Measurements from ENCODE around the gene BCL3.
"Not testable (repeated sequence)": the region's sequence is repeated elsewhere in the genome, so short reads cannot be mapped to it uniquely, and the experiment has no call there.

The BCL3 gene

DNA sequence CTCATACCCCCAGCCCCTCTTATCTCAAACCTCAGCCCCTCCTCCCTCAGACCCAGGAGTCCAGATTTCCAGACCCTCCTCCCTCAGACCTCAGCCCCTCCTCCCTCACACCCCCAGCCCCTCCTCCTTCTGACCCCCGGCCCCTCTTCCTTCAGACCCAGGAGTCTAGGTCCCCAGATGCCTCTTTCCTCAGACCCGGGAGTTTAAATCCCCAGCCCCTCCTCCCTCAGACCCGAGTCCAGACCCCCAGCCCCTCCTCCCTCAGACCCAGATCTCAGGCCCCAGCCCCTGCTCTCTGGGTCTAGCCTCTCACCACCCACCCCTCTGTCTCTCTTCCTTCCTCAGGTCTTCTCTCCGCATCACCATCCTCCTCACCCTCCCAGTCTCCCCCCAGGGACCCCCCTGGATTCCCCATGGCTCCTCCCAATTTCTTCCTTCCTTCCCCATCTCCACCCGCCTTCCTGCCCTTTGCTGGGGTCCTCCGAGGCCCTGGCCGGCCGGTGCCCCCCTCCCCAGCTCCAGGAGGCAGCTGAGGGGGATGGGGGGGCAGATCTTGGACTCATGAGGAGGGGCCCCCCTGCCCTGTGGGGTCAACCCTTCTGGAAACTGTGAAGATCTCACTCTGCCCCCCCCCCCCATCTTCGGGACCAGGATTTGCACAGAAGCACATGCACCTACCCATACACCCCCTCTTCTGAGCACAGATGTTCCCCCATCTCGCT lies 10.7 kb downstream of the BCL3 start:
- no peak for DNase-seq (ENCODE audit: low spot score)

DNA sequence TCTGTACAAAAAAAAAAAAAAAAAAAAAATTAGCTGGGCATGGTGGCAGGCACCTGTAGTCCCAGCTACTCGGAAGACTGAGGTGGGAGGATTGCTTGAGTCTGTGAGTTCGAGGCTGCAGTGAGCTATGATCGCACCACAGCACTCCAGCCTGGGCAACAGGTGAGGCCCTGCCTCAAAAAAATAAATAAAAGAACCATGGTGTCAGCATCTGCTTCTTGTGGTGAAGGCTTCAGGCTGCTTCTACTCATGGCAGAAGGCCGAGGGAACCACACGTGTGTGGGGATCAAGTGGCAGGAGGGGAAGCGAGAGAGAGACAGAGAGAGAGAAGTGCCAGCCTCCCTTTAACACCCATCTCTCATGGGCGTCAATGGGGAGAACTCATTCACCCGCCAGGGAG lies 13.5 kb downstream of the BCL3 start:
- no peak for DNase-seq (ENCODE audit: low spot score)

DNA sequence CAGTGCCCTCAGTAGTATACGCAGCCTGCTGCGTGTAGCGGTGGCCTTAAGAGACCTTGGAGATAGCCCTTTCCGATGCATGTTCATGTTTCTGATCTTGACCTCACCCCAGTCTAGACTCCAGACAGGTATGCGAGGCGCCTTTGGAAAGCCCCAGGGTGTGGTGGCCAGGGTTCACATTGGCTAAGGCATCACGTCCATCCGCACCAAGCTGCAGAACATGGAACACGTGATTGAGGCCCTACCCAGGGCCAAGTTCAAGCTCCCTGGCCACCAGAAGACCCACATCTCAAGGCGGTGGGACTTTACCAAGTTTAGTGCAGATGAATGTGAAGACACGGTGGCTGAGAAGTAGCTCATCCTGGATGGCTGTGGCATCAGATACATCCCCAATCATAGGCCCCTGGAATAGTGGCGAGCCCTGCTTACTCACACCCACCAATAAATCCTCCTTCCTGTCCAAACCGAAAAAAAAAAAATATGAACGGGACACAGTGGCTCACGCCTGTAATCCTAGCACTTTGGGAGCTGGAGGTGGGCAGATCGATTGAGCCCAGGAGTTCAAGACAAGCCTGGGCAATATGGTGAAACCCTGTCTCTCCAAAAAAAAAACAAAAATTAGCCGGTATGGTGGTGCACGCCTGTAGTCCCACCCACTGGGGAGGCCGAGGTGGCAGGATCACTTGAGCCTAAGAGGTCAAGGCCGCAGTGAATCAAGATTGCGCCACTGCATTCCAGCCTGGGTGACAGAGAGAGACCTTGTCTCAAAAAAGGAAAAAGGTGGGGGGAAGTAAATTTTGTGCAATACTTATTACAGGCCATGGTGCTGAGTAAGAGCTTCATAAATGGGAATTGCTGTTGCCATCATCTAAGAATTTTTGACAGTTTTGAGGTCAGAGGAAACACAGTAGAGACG lies 16.8 kb downstream of the BCL3 start:
- no peak for DNase-seq (ENCODE audit: low spot score)

DNA sequence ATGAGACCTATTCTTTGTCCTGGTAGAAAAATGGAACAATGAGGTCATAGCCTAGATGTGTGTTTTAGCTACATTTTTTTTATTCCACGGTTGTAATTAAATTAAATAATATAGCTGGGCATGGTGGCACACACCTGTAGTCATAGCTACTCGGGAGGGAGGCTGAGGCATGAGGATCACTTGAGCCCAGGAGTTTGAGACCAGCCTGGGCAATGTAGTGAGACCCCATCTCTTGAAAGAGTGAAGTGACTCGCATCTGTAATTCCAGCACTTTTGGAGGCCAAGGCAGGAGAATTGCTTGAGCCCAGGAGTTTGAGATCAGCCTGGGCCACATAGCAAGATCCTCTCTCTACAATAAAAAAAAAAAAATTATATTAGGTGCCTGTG lies 17.4 kb downstream of the BCL3 start:
- no peak for DNase-seq (ENCODE audit: low spot score)

DNA sequence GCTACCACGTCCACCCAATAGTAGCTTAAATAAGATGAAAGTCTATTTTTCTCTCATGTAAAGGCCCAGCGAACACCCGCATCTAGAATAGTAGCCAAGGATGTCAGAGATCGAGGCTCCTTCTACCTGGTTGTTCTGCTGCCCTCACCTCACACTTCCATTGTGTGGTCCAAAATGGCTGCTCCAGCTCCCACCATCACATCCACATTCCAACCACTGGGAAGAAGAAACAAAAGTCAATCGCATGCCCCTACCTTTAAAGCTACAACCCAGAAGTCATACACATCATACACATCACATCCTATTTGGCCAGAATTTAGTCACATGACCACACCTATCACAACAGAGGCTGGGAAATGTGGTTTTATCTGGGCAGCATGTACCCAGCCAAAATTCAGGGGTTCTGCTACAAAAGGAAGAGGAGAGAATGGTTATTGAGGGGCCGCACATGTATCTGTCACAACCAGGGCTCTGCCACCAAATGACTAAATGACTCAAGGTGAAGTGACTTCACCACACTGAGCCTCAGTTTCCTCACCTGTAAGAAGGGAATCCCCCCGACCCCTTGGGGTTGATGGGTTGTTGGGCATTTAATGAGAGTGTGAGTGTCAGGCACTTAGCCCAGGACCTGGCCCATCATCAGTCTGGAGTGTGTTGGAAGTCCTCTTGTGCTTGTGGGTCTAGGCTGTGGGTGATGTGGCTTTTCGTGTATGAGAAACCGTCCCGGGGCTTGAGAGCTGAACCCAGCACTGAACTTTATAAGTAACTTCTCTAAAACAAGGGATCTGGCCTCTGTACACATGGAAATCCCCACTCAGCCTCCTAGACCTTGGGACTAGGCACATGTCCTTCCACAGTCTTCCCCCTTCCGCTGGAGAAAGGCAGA lies 19.0 kb downstream of the BCL3 start:
- DNase-seq (ENCODE audit: low spot score), result no peak

DNA sequence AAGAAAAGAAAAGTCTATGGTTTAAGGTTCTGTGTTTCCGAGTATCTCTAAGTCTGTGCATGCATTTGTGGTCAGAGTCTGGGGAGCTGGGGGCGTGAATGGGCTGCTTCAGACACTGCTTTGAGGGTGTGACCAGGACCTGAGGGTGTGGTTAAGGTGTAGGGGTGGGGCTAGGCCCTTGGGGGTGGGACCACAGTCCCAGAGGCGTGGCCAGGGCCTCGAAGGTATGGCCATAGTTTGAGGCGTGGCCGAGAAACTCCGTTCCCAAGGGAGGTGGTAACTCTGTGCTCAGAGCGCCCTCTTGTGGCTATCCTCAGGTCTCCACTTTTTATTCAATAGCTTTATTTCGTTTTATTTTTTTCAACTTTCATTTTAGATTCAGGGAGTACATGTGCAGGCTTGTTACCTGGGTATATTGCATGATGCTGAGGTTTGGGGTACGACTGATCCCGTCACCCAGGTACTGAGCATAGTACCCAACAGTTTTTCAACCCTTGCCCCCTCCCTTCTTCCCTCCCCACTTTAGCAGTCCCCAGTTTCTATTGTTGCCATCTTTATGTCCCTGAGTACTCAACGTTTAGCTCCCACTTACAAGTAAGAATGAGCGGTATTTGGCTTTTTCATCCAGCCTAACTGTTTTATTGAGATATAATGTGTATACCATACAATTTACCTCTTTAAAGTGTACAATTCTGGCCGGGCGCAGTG lies 22.2 kb downstream of the BCL3 start:
- peak; percentile 95 for DNase-seq (ENCODE audit: low spot score)

DNA sequence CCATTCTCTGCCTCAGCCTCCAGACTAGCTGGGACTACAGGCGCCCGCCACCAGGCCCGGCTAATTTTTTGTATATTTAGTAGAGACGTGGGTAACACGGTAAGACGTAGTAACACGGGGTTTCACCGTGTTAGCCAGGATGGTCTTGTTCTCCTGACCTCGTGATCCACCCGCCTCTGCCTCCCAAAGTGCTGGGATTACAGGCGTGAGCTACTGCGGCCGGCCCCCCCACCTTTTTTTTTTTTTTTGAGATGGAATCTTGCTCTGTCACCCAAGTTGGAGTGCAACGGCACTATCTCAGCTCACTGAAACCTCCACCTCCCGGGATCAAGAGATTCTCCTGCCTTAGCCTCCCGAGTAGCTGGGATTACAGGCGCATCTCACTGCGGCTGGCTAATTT lies 23.6 kb downstream of the BCL3 start:
- DNase-seq (ENCODE audit: low spot score), result not testable (repeated sequence)

DNA sequence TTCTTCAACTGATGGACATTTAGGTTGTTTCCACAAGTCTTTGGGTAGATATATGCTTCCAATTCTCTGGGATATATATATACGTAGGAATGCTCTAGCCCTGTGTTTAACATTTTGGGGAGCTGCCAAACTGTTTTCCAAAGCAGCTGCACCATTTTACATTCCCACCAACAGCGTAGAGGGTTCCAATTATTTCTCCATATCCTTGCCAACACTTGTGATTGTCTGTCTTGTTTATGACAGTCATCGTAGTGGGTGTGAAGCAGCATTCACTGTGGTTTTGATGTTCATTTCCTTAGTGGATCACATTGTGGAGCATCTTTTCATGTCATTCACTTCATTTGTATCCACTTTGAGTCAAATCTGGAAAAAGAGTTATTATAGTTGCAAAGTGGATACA lies 24.5 kb downstream of the BCL3 start:
- DNase-seq (ENCODE audit: low spot score), result no peak

DNA sequence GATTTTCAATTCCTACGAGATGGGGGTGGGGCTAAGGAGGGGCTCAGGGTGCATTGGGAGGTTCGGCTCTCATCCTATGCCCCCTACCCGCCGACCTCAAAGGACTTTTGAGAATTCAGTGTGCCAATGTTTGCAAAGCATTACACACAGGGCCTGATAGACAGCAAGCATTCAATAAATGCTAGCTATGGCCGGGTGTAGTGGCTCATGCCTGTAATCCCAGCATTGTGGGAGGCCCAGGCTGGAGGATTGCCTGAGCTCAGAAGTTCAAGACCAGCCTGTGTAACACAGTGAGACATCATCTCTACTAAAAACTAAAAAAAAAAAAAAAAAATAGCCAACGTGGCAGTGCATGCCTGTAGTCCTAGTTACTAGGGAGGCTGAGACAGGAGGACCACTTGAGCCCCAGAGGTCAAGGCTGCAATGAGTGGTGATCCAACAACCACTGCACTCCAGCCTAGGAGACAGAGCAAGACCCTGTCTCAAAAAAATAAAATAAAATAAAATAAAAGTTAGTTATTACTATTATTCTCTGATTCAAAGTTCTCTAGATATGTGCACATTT lies 27.2 kb downstream of the BCL3 start:
- no peak for DNase-seq (ENCODE audit: low spot score)

DNA sequence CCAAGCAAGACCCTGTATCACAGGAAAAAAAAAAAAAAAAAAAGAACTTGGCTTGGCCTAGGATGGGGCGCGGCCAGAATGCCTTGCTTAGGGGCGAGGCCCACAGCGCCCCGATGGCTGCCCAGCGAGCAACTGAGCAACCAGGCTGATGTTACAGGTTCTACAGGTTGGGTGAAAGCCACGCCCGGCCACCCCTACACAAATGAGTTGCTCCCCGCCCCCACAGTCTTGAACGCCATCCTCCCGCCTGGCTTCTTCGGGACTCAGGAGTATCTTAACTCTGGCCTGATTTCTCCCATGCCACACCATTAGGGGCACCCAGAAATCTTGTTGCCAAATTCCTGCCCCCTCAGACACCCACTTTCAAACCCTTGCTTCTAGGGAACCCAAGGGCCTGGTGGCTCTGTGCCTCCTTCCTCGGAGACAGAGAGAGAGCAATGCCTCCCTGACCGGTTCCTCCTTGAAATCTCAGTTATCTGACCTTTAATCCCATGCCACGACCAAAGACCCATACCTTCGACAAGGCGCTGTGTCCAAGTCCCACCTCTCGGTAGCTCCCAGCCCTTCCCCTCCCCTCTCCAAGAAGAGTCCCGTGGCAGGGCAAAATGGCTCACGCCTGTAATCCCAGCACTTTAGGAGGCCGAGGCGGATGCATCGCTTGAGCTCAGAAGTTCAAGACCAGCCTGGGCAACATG lies 28.0 kb downstream of the BCL3 start:
- no peak for DNase-seq (ENCODE audit: low spot score)

DNA sequence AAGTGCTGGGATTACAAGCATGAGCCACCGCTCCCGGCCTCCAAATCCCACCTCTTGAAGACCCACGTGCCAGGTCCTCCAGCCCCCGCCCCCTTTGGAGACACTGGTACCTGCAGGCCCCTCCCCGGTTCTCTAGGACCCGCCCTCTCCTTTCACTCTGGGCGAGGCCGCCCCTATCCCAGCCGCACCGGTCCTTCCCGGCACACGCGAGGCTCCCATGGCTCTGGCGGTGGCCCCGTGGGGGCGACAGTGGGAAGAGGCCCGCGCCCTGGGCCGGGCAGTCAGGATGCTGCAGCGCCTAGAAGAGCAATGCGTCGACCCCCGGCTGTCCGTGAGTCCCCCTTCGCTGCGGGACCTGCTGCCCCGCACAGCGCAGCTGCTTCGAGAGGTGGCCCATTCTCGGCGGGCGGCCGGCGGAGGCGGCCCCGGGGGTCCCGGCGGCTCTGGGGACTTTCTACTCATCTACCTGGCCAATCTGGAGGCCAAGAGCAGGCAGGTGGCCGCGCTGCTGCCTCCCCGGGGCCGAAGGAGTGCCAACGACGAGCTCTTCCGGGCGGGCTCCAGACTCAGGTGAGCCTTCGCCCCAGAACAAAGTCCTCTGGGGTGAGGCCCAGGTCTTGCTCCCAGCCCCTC lies 29.3 kb downstream of the BCL3 start, which contains the start of gene CBLC:
CBLC (plus strand) TSS at position 176 of the 633 bp plus-strand sequence; CDS start at position 218, 42 bp downstream.
- no peak for DNase-seq (ENCODE audit: low spot score)

DNA sequence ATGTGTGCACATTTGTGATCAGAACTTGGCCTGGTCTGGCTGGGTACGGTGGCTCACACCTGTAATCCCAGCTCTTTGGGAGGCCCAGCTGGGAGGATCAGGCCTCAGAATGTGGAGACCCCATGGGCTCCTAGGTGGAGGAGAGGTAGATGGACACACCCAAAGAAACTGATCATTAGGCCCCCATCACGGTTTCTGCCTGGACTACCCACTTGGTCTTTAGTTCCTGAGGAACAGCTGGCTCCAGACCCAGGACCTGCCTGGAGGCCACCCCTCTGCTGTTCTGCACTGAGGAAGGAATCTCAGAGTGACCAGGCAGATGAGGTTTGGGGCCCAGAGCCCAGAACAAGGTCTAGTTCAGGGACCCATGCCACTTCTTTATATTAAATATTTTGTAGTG lies 30.6 kb downstream of the BCL3 start:
- no peak for DNase-seq (ENCODE audit: low spot score)

DNA sequence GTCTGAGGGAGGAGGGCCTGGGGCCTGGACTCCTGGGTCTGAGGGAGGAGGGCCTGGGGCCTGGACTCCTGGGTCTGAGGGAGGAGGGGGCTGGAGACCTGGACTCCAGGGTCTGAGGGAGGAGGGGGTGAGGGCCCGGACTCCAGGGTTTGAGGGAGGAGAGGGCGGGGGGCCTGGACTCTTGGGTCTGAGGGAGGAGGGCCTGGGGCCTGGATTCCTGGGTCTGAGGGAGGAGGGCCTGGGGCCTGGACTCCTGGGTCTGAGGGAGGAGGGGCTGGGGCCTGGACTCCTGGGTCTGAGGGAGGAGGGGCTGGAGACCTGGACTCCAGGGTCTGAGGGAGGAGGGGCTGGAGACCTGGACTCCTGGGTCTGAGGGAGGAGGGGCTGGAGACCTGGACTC lies 33.2 kb downstream of the BCL3 start:
- DNase-seq (ENCODE audit: low spot score), result not testable (repeated sequence)

DNA sequence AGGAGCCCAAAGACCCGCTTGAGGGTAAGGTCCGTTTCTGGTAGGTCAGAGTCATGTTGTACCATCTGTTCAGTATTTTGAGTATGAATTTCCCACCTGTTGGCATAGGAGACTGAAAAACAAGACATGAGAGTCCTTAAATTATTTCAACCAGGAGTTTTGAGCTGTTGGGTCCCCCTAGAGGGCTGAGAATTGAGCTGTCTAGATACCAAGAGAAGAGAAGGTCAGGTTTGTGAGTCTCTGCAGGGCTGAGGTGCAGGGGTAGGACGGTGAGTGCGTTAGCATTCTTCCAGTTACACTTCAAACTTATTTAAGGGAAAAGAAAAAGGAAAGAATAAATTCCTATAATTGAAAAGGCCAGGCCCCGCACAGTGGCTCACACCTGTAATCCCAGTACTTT lies 34.2 kb downstream of the BCL3 start:
- no peak for DNase-seq (ENCODE audit: low spot score)

DNA sequence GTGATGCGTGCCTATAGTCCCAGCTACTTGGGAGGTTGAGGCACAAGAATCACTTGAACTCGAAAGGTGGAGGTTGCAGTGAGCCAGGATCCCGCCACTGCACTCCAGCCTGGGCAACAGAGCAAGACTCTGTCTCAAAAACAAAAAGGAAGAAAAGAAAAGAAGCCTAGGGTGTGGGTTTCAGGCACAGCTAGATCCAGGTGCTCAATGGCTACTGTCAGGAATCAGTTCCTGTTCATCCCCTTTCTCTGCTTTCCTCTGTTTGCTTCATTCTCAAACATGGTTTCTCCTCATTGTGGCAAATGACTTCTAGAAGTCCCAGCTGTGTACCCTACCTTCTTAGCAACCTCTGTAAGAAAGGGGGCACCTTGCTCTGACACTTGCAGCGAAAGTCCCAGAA lies 35.0 kb downstream of the BCL3 start:
- no peak for DNase-seq (ENCODE audit: low spot score)

DNA sequence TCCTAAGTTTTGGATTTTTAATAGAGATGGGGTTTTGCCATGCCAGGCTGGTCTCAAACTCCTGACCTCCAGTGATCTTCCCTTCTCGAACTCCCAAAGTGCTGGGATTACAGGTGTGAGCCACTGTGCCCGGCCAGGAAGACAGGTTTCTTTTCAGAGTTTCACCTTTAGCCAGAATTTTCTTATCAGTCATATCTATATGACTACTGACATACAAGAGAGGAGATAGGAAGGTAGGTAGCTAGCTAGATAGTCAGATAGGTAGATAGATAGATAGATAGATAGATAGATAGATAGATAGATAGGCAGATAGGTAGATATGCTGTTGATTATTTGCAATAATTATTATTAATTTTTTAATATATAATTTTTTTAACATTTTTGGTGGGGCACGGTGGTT lies 36.8 kb downstream of the BCL3 start:
- DNase-seq (ENCODE audit: low spot score), result no peak

DNA sequence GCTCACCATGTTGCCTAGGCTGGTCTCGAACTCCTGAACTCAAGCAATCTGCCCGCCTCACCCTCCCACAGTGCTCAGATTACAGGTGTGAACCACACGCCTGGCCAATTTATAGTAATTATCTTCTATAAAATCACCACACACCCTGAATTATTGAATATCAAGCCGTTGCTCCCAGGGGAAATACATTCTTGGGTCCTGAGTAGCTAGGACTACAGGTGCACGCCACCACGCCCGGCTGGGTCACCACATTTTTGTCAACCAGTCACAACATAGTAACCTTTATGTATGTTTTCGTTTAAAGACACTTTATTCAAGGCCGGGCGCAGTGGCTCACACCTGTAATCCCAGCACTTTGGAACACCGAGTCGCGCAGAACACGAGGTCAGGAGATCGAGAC lies 37.5 kb downstream of the BCL3 start:
- no peak for DNase-seq (ENCODE audit: low spot score)

DNA sequence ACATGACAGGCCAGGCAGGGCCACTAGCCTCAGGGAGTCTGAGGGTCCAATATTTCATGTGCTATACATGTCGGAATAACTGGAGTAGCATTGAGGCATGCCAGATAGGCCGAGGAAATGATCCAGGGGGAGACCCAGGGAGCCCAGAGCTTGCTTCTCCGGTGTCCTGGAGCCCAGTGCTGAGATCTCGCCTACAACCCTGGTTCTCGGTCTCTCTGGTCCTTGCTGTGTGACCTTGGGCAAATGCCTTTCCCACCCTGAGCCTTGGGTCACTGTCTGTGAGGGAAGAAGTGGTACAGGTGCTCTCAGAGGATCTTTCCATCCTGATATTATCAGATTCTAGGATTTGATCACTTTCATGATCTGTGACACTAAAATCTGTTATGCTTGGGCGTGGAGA lies 40.5 kb downstream of the BCL3 start:
- no peak for DNase-seq (ENCODE audit: low spot score)

DNA sequence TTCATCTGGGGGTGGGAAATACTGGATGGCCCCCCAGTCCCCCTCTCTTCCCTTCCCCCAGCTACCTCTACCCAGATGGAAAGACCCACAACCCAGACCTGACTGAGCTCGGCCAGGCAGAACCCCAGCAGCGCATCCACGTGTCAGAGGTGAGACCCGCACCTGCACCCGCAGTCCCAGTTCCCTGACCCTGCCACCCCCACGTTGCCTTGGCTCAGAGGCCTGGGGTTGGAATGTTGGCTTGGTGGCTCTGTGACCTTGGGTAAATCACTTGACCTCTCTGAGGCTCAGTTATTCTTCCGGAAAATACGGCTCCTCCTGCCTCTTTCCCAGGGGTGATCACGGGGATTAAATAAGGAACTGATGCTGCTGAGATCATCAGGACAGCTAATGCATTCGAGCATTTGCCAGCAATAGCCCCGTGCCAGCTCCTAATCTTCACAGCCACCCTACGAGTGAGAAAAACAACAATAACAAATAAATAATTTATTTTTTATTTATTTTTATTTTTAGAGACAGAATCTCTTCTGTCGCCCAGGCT lies 41.5 kb downstream of the BCL3 start:
- DNase-seq (ENCODE audit: low spot score), result no peak

DNA sequence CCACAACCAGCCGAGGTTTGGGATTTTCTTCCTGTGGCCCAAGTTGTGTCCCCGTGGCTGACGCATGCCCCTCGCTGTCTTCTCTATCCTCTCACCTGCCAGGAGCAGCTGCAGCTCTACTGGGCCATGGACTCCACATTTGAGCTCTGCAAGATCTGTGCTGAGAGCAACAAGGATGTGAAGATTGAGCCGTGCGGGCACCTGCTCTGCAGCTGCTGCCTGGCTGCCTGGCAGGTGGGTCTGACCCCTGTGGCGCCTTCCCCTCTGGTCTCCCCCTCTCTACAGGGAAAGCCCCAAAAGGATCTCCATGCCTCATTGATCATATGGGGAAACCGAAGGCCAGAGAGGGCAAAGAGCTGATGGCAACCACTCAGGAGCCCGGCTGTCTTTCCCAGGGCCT lies 43.8 kb downstream of the BCL3 start:
- DNase-seq (ENCODE audit: low spot score), result no peak
